ENCODE data around the gene CTNND1. TPM values are rescaled to one million over a fixed set of nuclear protein-coding genes. Genes with fewer than 3 reads are reported as not detected.

The CTNND1 gene
- total and polyA plus RNA-seq, 2 of the 4 experiments (the other 2 are of a cell fraction): 88.5 to 229 TPM

DNA sequence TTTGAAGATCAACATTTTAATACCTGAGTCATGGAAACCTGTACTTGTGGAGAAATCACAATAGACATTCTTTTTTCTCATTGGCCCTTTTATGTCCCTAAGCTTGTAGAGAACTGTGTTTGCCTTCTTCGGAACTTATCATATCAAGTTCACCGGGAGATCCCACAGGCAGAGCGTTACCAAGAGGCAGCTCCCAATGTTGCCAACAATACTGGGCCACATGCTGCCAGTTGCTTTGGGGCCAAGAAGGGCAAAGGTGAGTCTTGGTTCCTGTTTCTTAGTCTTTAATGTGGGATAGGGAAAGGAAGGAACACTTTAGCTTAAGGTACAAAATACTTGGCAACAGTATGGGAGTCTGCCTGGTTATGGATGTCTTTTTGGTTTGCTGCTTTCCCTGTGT is 44.2 kb downstream of the CTNND1 start:
- Histone ChIP-seq H3K18ac (ENCODE audit: low read depth, low read length) (no peak overlapping the region), H3K4ac (ENCODE audit: low read depth, low read length) (no peak overlapping the region), H2AFZ (replicated peaks; ENCODE audit: low read length, poor library complexity) (no peak overlapping the region), H3K4me3 (ENCODE audit: insufficient read depth, low read depth, low read length) (no peak overlapping the region), H3K36me3 (ENCODE audit: control insufficient read depth, insufficient read depth, low read length) (peaks cover 71% of the 10 kb centered on the region), H3K27me3 (ENCODE audit: control insufficient read depth, insufficient read depth, low read length) (no peaks in the 10 kb centered on the region), H3K79me1 (ENCODE audit: low read depth in 1 of 2, low read length in 2 of 2) (peaks cover 48 to 57% of the 10 kb centered on the region in 2 experiments), H2BK120ac (ENCODE audit: low read depth, low read length) (no peak overlapping the region), H3K9me1 (ENCODE audit: insufficient read depth, low read length) (no peaks in the 10 kb centered on the region; the same call in none of the 2 replicates), H3K4me1 (ENCODE audit: control insufficient read depth, insufficient read depth, low read length) (no peaks in the 10 kb centered on the region; the same call in none of the 2 replicates), H4K5ac (ENCODE audit: low read depth, low read length) (no peak overlapping the region), H2BK5ac (ENCODE audit: low read depth, low read length, poor library complexity, severe bottlenecking) (peak overlapping the region; percentile 37), H3K27ac (ENCODE audit: insufficient read depth, low read length) (no peak overlapping the region), H2AK9ac (replicated peaks; ENCODE audit: low read depth, low read length, poor library complexity) (no peak overlapping the region), H3K56ac (ENCODE audit: extremely low read depth, insufficient read depth, low read length) (no peak overlapping the region), H4K91ac (ENCODE audit: insufficient read depth, low read depth, low read length) (no peak overlapping the region), H2BK20ac (ENCODE audit: low read depth, low read length) (no peak overlapping the region), H3K23ac (ENCODE audit: low read depth, low read length) (no peak overlapping the region), H2BK15ac (ENCODE audit: low read depth, low read length) (no peak overlapping the region), H2AK5ac (ENCODE audit: low read depth, low read length) (no peak overlapping the region), H4K8ac (ENCODE audit: low read depth in 2 of 2, low read length in 2 of 2) (no peak overlapping the region), H3K14ac (replicated peaks; ENCODE audit: low read depth, low read length) (no peak overlapping the region), H3K4me2 (ENCODE audit: low read depth, low read length) (no peak overlapping the region), H4K20me1 (ENCODE audit: insufficient read depth, low read length) (peaks cover 12% of the 10 kb centered on the region), H3K9ac (ENCODE audit: low read depth, low read length) (no peak overlapping the region), H3K9me3 (ENCODE audit: control insufficient read depth, insufficient read depth, low read length) (no peaks in the 10 kb centered on the region)
- dilution Hi-C loops (cut with HindIII; ENCODE audit: low sequenced_read_pairs, unreplicated experiment): no loop called here
- intact Hi-C loops (cut with micrococcal nuclease): no loop called here
- ChIA-PET CTCF (interaction anchor here (0.6 kb wide), 1 partner anchor 717 kb away, joined by 3 read pairs; no protein-coding TSS in a partner anchor), POLR2A (ENCODE audit: unreplicated experiment) (no interaction called here)
- TF ChIP-seq RCOR1 (IDR thresholded peaks at IDR 0.05; ENCODE audit: insufficient replicate concordance, low read length): no peak
- no peak for TF ChIP-seq RAD21 (IDR thresholded peaks at IDR 0.05; ENCODE audit: low read length)
- TF ChIP-seq MAFK (IDR thresholded peaks at IDR 0.05; ENCODE audit: low read depth, low read length): no peak
- in situ Hi-C loops (cut with MboI; ENCODE audit: low sequenced_read_pairs): no loop called here
- no peak for ATAC-seq (ENCODE audit: low read depth)
- BruUV-seq (replicated peaks): no TSS peak
- 100% methylated on average over 3 of the region's 3 CpGs; no CpG with 5 or more reads in 1 of the 2 experiments for WGBS, 2 experiments (ENCODE audit: extremely low coverage in 2 of 2, insufficient read length in 1 of 2)
- no peak for DNase-seq

Data from IMR-90 (cell line).